HCT116 (cell line): ENCODE data around the gene IL17REL. TPM values are rescaled to one million over a fixed set of nuclear protein-coding genes. Genes with fewer than 3 reads are reported as not detected.

Experiments used
- ATAC-seq: fragments of 200-7000 bp; cut with Tn5 transposase; 2 replicates; pipeline ENCODE4 v1.9.1; 2020; ENCODE audit warnings: mild to moderate bottlenecking, moderate library complexity
- BruUV-seq: library from RNA; stranded (reverse); fragments of 400-500 nt; replicated peaks from 2 replicates; lab custom pipeline; 2021; lab: Mats Ljungman, UMichigan
- CTCF ChIA-PET: fragments of 300-600 bp; sonication (Branson Sonifier 250); formaldehyde crosslinking; loops from one replicate; lab custom pipeline; 2021; ENCODE audit warnings: antibody characterized with exemption; lab: Charles Lee
- POLR2A ChIA-PET: fragments of 300-600, 350-600 bp; sonication (Branson Sonifier 250); formaldehyde crosslinking; loops from one replicate; lab custom pipeline; 2021; ENCODE audit warnings: antibody characterized with exemption; lab: Charles Lee
- RAD21 ChIA-PET, 2 experiments: fragments of 300-600 bp; sonication (Branson Sonifier 250); formaldehyde crosslinking; loops; one replicate each; lab custom pipeline; 2023; ENCODE audit warnings: low total read pairs in 2 of 2; ENCODE audit not compliant: uncharacterized antibody in 2 of 2, unreplicated experiment in 2 of 2, low non-redundant PET in 1 of 2; lab: Charles Lee
- DNase-seq: peaks from one replicate; pipeline ENCODE4 v3.0.0-alpha.2; 2010; ENCODE audit warnings: low read depth, low spot score
- H2AFZ ChIP-seq: fragments of 200-600 bp; shearing (Covaris generic), sonication (generic); 2 replicates; pipeline ENCODE4 v1.6.1; 2017; ENCODE audit warnings: low read depth, mixed run types, mixed read lengths, antibody characterized with exemption, low read length; ENCODE audit not compliant: poor library complexity, severe bottlenecking
- H3K27ac ChIP-seq: 2 replicates; pipeline ENCODE4 v1.5.1; 2012; ENCODE audit warnings: low read depth, low read length
- H3K27me3 ChIP-seq: fragments of 200-600 bp; sonication (generic); 2 replicates; pipeline ENCODE4 v1.6.1; 2016; ENCODE audit warnings: mixed run types, low read length, mixed read lengths; ENCODE audit not compliant: insufficient read depth
- H3K36me3 ChIP-seq, 2 experiments: fragments of 200-500 bp in 1 of 2; fragments of 200-600 bp in 1 of 2; sonication (Bioruptor generic) in 1 of 2; sonication (generic) in 1 of 2; 2 replicates each; pipeline versions ENCODE4 v1.5.1 to v1.6.1; 2014 to 2016; ENCODE audit warnings: low read length in 2 of 2, inconsistent platforms in 1 of 2, mixed read lengths in 1 of 2, mixed run types in 1 of 2; ENCODE audit not compliant: insufficient read depth in 2 of 2, control insufficient read depth in 1 of 2
- H3K4me1 ChIP-seq, 2 experiments: fragments of 200-600 bp in 1 of 2; sonication (generic) in 1 of 2; 2 replicates each; pipeline versions ENCODE4 v1.5.1 to v1.6.1; 2012 to 2017; ENCODE audit warnings: low read length in 2 of 2, inconsistent platforms in 1 of 2, mild to moderate bottlenecking in 1 of 2, mixed read lengths in 1 of 2, mixed run types in 1 of 2, moderate library complexity in 1 of 2; ENCODE audit not compliant: insufficient read depth in 2 of 2, control insufficient read depth in 1 of 2
- H3K4me2 ChIP-seq: fragments of 200-600 bp; sonication (generic); 2 replicates; pipeline ENCODE4 v1.6.1; 2017; ENCODE audit warnings: mixed run types, low read length, mixed read lengths
- H3K4me3 ChIP-seq, 2 experiments: fragments of 200-600 bp in 1 of 2; sonication (generic) in 1 of 2; replicated peaks in 1 of 2; 2 replicates each; pipeline ENCODE4 v1.5.1; 2011 to 2016; ENCODE audit warnings: low read length in 2 of 2, control low read depth in 1 of 2, low read depth in 1 of 2, mild to moderate bottlenecking in 1 of 2, mixed read lengths in 1 of 2, mixed run types in 1 of 2
- H3K79me2 ChIP-seq: fragments of 200-600 bp; sonication (generic); 2 replicates; pipeline ENCODE4 v1.6.1; 2017; ENCODE audit warnings: mild to moderate bottlenecking, mixed run types, low read length, moderate library complexity, mixed read lengths; ENCODE audit not compliant: insufficient read depth
- H3K9ac ChIP-seq: fragments of 200-600 bp; sonication (generic); 2 replicates; pipeline ENCODE4 v1.6.1; 2016; ENCODE audit warnings: low read length, mixed read lengths
- H3K9me2 ChIP-seq: fragments of 200-600 bp; sonication (generic), shearing (Covaris generic); 2 replicates; pipeline ENCODE4 v1.6.1; 2017; ENCODE audit warnings: mixed run types, mild to moderate bottlenecking, moderate library complexity; ENCODE audit not compliant: insufficient read depth
- H3K9me3 ChIP-seq, 2 experiments: fragments of 200-500 bp in 1 of 2; fragments of 200-600 bp in 1 of 2; sonication (Bioruptor generic) in 1 of 2; sonication (generic) in 1 of 2; 2 replicates each; pipeline ENCODE4 v1.6.1; 2014 to 2017; ENCODE audit warnings: low read length in 2 of 2, mixed read lengths in 2 of 2, inconsistent platforms in 1 of 2, low read depth in 1 of 2, mild to moderate bottlenecking in 1 of 2, mixed run types in 1 of 2, moderate library complexity in 1 of 2; ENCODE audit not compliant: control insufficient read depth in 1 of 2, insufficient read depth in 1 of 2
- H4K20me1 ChIP-seq: fragments of 200-600 bp; sonication (generic), shearing (Covaris generic); 2 replicates; pipeline ENCODE4 v1.6.1; 2017; ENCODE audit warnings: mixed run types, mild to moderate bottlenecking, moderate library complexity; ENCODE audit not compliant: insufficient read depth
- ATF3 ChIP-seq: IDR thresholded peaks from 2 replicates; pipeline ENCODE4 v1.6.1; 2012
- CTCF ChIP-seq, 3 experiments: fragments of 200-600 bp in 1 of 3; sonication (generic) in 1 of 3; IDR thresholded peaks in 2 of 3; conservative IDR thresholded peaks in 1 of 3; 2 replicates each; pipeline ENCODE4 v1.5.1; 2012 to 2017; ENCODE audit warnings: low read depth in 2 of 3, low read length in 2 of 3, antibody characterized with exemption in 1 of 3, borderline replicate concordance in 1 of 3, control low read depth in 1 of 3, mild to moderate bottlenecking in 1 of 3, mixed read lengths in 1 of 3, mixed run types in 1 of 3, moderate library complexity in 1 of 3; ENCODE audit not compliant: insufficient read depth in 1 of 3
- EGR1 ChIP-seq: IDR thresholded peaks from 2 replicates; pipeline ENCODE4 v1.6.1; 2012; ENCODE audit warnings: low read depth
- ELF1 ChIP-seq: IDR thresholded peaks from 2 replicates; pipeline ENCODE4 v1.6.1; 2012; ENCODE audit warnings: low read depth, borderline replicate concordance
- FOSL1 ChIP-seq: IDR thresholded peaks from 2 replicates; pipeline ENCODE4 v1.6.1; 2012; ENCODE audit warnings: low read depth
- MAX ChIP-seq: IDR thresholded peaks from 2 replicates; pipeline ENCODE4 v1.6.1; 2012
- POLR2AphosphoS5 ChIP-seq: IDR thresholded peaks from 2 replicates; pipeline ENCODE4 v1.6.1; 2011; ENCODE audit warnings: mild to moderate bottlenecking, low read depth, low read length, moderate library complexity
- RAD21 ChIP-seq: IDR thresholded peaks from 2 replicates; pipeline ENCODE4 v1.6.1; 2012; ENCODE audit warnings: low read depth, mild to moderate bottlenecking
- SIN3A ChIP-seq: IDR thresholded peaks from 2 replicates; pipeline ENCODE4 v1.6.1; 2012; ENCODE audit warnings: low read depth
- SP1 ChIP-seq: IDR thresholded peaks from 2 replicates; pipeline ENCODE4 v1.6.1; 2012; ENCODE audit warnings: low read depth
- ZNF274 ChIP-seq: fragments of 200-500 bp; sonication (Bioruptor generic); IDR thresholded peaks from 2 replicates; pipeline ENCODE4 v1.6.1; 2014; ENCODE audit warnings: mild to moderate bottlenecking, low read depth, low read length, inconsistent platforms
- intact Hi-C: fragments of 100-400 bp; cut with micrococcal nuclease; formaldehyde crosslinking; loops from 2 replicates; pipeline ENCODE4 v1.10.0; 2022
- total RNA-seq: library from RNA; stranded (reverse); gene quantifications from one replicate; pipeline ENCODE4 v1.2.1, GENCODE V29; 2021; ENCODE audit not compliant: unreplicated experiment

Gene IL17REL
- total RNA-seq, 1 experiment from 2014 or later = not detected

- TF ChIP-seq POLR2AphosphoS5 (peak; percentile 49), SIN3A (peak; percentile 53; the same call in 1 of the 2 replicates), FOSL1 (no peak), ZNF274 (no peak), ELF1 (no peak), CTCF (IDR thresholded peaks at IDR 0.05 in 2 of 3, conservative IDR thresholded peaks at IDR 0.05 in 1 of 3; ENCODE audit: borderline replicate concordance in 1 of 3, insufficient read depth in 1 of 3, low read depth in 2 of 3, low read length in 2 of 3) (no peak), MAX (0 out of 2 replicates have a peak, but pooled peaks have one; percentile 28), ATF3 (no peak), EGR1 (peak; percentile 74), RAD21 (no peak), SP1 (peak; percentile 54; the same call in 1 of the 2 replicates)
- TF ChIP-seq, all 23 proteins: peak for 5
- Histone ChIP-seq H4K20me1 (peaks cover 16% of the 10 kb centered on the region; the same call in 1 of the 2 replicates), H3K9me2 (no peaks in the 10 kb centered on the region), H3K4me3 (peak overlapping the region; percentile 82 to 95), H3K9ac (peak overlapping the region; percentile 89), H3K27me3 (no peaks in the 10 kb centered on the region), H3K4me1 (peaks cover 29 to 63% of the 10 kb centered on the region in 2 experiments), H3K27ac (peak overlapping the region; percentile 95), H3K79me2 (peaks cover 47% of the 10 kb centered on the region), H2AFZ (no peak overlapping the region), H3K9me3 (no peaks in the 10 kb centered on the region), H3K36me3 (peaks cover 18 to 34% of the 10 kb centered on the region in 2 experiments; a peak in 3 of 4 replicates), H3K4me2 (peak overlapping the region; percentile 92)
- DNase-seq (no peak), ATAC-seq (0 out of 2 replicates have a peak, but pooled peaks have one; percentile 4)
- ChIA-PET POLR2A (interaction anchor here (0.6 to 1.6 kb wide), 4 partner anchors 9 to 200 kb away, joined by 3 to 11 read pairs (median 4); no protein-coding TSS in a partner anchor), CTCF (interaction anchor here (0.7 kb wide), 1 partner anchor 8 kb away, joined by 3 read pairs; no protein-coding TSS in a partner anchor), RAD21 (no interaction called here)
- no TSS peak for BruUV-seq
- intact Hi-C loops = no loop called here
Measured at GRCh38 chr22:49962012-49962750, 50.4 kb downstream of the IL17REL start.
